Testis (tissue), 2 donors: ENCODE measurements around the gene GATAD2A.

ENCODE experiments used
- POLR2A ChIP-seq: fragments of 450-650 bp; IDR thresholded peaks from one replicate; pipeline ENCODE4 v1.6.1; 2017; ENCODE audit warnings: antibody characterized with exemption, mild to moderate bottlenecking, moderate library complexity
- TF ChIP-seq, protein P1 (sequence below), 3 experiments: fragments of 450-650 bp in 2 of 3; fragments of 200-600 bp in 1 of 3; sonication (generic) in 1 of 3; IDR thresholded peaks; one replicate each; pipeline ENCODE4 v1.5.1; 2016 to 2019; ENCODE audit warnings: antibody characterized with exemption in 3 of 3, mild to moderate bottlenecking in 2 of 3, moderate library complexity in 1 of 3

DNA sequence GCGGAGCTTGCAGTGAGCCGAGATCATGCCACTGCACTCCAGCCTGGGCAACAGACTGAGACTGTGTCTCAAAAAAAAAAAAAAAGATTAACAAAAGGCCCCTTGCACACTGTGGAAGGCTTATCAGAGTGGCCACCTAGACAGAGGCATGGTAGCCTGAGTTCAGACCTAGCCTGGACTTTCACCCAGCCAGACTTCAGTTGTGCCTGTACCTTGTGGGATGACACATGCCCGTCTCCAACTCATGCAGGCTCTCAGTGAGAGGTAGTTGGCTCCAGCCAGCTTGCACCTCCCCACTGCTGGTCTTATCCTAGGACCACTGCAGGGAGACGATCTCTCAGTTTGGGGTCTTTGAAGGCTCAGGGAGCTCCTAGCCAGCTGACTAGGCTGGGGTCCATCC lies 52.2 kb downstream of the GATAD2A start:
- TF ChIP-seq, protein P1, sequence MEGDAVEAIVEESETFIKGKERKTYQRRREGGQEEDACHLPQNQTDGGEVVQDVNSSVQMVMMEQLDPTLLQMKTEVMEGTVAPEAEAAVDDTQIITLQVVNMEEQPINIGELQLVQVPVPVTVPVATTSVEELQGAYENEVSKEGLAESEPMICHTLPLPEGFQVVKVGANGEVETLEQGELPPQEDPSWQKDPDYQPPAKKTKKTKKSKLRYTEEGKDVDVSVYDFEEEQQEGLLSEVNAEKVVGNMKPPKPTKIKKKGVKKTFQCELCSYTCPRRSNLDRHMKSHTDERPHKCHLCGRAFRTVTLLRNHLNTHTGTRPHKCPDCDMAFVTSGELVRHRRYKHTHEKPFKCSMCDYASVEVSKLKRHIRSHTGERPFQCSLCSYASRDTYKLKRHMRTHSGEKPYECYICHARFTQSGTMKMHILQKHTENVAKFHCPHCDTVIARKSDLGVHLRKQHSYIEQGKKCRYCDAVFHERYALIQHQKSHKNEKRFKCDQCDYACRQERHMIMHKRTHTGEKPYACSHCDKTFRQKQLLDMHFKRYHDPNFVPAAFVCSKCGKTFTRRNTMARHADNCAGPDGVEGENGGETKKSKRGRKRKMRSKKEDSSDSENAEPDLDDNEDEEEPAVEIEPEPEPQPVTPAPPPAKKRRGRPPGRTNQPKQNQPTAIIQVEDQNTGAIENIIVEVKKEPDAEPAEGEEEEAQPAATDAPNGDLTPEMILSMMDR (IDR thresholded peaks at IDR 0.05) = no peak
- TF ChIP-seq POLR2A = no peak
